Activated naive CD4-positive, alpha-beta T cell treated with anti-CD3 and anti-CD28 coated beads, Interleukin-2, amount 10 ng/mL, durations not matched to agents 7 days and 5 days (primary cell): ENCODE results near the gene RSU1.

Source experiments
- CTCF ChIA-PET: fragments of 350-600 bp; sonication (Branson Sonifier 250); formaldehyde crosslinking; loops from one replicate; lab custom pipeline; 2021; ENCODE audit warnings: antibody characterized with exemption; lab: Charles Lee
- DNase-seq: peaks from one replicate; pipeline ENCODE4 v3.0.0-alpha.2; 2020
- H3K27ac Mint-ChIP-seq: one replicate; pipeline ENCODE4 v1.8.0; 2021; ENCODE audit warnings: mild to moderate bottlenecking, moderate library complexity, mixed read lengths
- H3K27me3 Mint-ChIP-seq: one replicate; pipeline ENCODE4 v1.8.0; 2021; ENCODE audit warnings: mild to moderate bottlenecking, mixed read lengths
- H3K36me3 Mint-ChIP-seq: one replicate; pipeline ENCODE4 v1.8.0; 2021; ENCODE audit warnings: mixed read lengths
- H3K4me1 Mint-ChIP-seq: one replicate; pipeline ENCODE4 v1.8.0; 2021; ENCODE audit warnings: mixed read lengths
- H3K4me3 Mint-ChIP-seq: one replicate; pipeline ENCODE4 v1.8.0; 2021; ENCODE audit warnings: mild to moderate bottlenecking, moderate library complexity, mixed read lengths
- H3K9me3 Mint-ChIP-seq: one replicate; pipeline ENCODE4 v1.8.0; 2021; ENCODE audit warnings: mixed read lengths

The RSU1 gene

GRCh38 chr10:16686054-16686902 lies 130.9 kb downstream of the RSU1 start:
- H3K9me3 Mint-ChIP-seq = no peaks in the 10 kb centered on the region
- H3K4me1 Mint-ChIP-seq = no peaks in the 10 kb centered on the region
- no peak overlapping the region for H3K4me3 Mint-ChIP-seq
- no peak for DNase-seq
- H3K36me3 Mint-ChIP-seq = peaks cover 8% of the 10 kb centered on the region
- H3K27me3 Mint-ChIP-seq = no peaks in the 10 kb centered on the region
- CTCF ChIA-PET = no interaction called here
- no peak overlapping the region for H3K27ac Mint-ChIP-seq

- no peak overlapping the region for H3K27ac Mint-ChIP-seq
- H3K36me3 Mint-ChIP-seq = peaks cover 6% of the 10 kb centered on the region
- no peaks in the 10 kb centered on the region for H3K4me1 Mint-ChIP-seq
- CTCF ChIA-PET = no interaction called here
- H3K9me3 Mint-ChIP-seq = no peaks in the 10 kb centered on the region
- no peaks in the 10 kb centered on the region for H3K27me3 Mint-ChIP-seq
- H3K4me3 Mint-ChIP-seq = no peak overlapping the region
- no peak for DNase-seq
Measured at GRCh38 chr10:16685551-16685950, 131.7 kb downstream of the RSU1 start.

DNA sequence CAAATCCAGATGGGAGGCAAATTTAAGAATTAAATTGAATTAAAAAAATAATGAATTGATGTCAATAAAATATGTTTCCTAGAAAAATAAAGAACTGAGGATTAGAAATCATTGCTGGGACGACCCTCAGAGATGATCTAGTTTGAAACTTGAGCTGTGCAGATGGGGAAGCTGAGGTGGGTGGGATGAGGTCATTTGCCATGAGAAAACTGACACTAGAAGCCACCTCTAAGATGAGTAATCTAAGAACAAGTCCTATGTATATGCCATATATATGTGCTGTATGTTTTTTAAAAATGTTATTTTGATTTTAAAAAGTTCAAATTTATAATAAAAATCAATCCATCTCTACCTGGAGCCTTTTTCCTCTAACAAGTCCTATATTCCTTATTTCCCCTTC lies 135.7 kb downstream of the RSU1 start:
- Mint-ChIP-seq H3K9me3 (no peaks in the 10 kb centered on the region), H3K36me3 (peaks cover 13% of the 10 kb centered on the region)

DNA sequence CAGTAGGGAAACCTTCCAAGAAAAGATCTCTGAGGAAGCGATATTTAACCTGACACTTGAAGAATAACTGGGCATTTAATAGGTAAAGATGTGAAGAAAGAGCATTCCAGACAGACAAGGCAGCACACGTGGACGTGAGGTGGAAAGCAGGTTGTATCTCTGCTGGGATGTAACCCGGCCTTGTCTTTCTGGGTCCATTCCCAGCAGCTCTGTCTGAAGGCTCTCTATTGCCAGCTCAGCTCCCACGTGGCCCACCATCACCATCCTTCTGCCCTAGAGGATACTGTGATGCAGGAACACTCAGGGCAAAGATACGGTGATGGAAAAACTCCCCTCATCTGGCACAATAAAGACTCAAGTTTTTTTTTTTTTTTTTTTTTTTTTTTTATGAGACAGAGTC lies 137.7 kb downstream of the RSU1 start:
- Mint-ChIP-seq H3K9me3 (no peaks in the 10 kb centered on the region), H3K4me1 (no peaks in the 10 kb centered on the region), H3K36me3 (peaks cover 14% of the 10 kb centered on the region), H3K27me3 (no peaks in the 10 kb centered on the region), H3K27ac (peak overlapping the region; percentile 36), H3K4me3 (no peak overlapping the region)
- CTCF ChIA-PET = no interaction called here
- no peak for DNase-seq

More for the DNA sequence above, 135.7 kb downstream of the RSU1 start:
- CTCF ChIA-PET = no interaction called here
- no peaks in the 10 kb centered on the region for H3K27me3 Mint-ChIP-seq
- no peak overlapping the region for H3K27ac Mint-ChIP-seq
- no peak overlapping the region for H3K4me3 Mint-ChIP-seq
- no peak for DNase-seq
- no peaks in the 10 kb centered on the region for H3K4me1 Mint-ChIP-seq

- no peak overlapping the region for H3K27ac Mint-ChIP-seq
- no peaks in the 10 kb centered on the region for H3K9me3 Mint-ChIP-seq
- DNase-seq = no peak
- CTCF ChIA-PET = no interaction called here
- no peaks in the 10 kb centered on the region for H3K27me3 Mint-ChIP-seq
- peaks cover 13% of the 10 kb centered on the region for H3K36me3 Mint-ChIP-seq
- H3K4me1 Mint-ChIP-seq = no peaks in the 10 kb centered on the region
- no peak overlapping the region for H3K4me3 Mint-ChIP-seq
Measured at GRCh38 chr10:16675334-16675733, 141.9 kb downstream of the RSU1 start.

DNA sequence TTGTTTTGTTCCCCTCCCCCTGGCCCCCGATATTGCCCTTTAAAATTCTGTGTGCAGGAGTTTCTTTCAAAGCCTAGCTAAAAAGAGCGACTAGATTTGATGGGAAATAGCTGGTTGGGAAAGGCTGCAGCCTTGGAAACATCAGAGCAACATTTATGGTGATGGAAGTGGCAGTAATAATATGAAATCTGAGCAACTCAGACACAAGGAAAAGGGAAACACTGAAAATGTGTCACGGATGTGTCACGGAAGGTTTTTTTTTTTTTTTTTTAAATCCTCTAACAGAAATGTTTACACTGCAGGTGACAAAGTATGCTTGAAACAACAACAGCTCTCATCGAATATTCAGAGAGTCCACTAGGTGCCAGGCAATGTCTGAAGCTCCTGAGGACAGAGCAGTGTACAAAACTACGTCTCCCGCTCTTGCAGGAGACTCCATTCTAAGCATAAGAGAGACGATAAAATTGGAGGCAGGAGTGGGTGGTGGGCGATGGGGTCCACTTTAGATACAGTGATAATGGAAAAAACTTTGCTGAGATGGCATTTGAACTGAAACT lies 143.0 kb downstream of the RSU1 start:
- Mint-ChIP-seq H3K4me3 (no peak overlapping the region), H3K27ac (no peak overlapping the region), H3K27me3 (no peaks in the 10 kb centered on the region)

DNA sequence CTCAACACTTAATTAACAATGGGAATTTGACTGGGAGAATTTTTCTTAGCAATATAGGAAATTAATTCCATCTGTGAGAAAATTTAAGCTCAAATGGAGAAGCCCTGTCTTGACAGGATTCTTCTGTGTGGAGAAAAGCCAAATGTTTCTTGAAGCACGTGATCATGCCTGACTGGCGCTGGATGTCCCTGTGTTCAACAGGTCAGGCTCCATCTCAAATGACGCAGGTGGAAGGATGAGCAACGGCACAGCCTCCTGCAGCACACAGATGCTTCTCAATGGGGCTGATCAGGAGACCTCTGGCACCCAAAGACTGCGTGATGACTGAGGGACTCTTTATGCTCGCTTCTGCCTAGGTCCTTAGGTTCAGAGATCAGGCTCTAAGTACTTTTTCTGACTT lies 143.8 kb downstream of the RSU1 start:
- Mint-ChIP-seq H3K9me3 (no peaks in the 10 kb centered on the region), H3K36me3 (peaks cover 13% of the 10 kb centered on the region), H3K27me3 (no peaks in the 10 kb centered on the region), H3K4me3 (no peak overlapping the region), H3K27ac (no peak overlapping the region), H3K4me1 (no peaks in the 10 kb centered on the region)
- CTCF ChIA-PET = no interaction called here
- DNase-seq = no peak

More for the DNA sequence above, 143.0 kb downstream of the RSU1 start:
- no peak for DNase-seq
- no peaks in the 10 kb centered on the region for H3K9me3 Mint-ChIP-seq
- peaks cover 13% of the 10 kb centered on the region for H3K36me3 Mint-ChIP-seq
- H3K4me1 Mint-ChIP-seq = no peaks in the 10 kb centered on the region
- CTCF ChIA-PET = no interaction called here

DNA sequence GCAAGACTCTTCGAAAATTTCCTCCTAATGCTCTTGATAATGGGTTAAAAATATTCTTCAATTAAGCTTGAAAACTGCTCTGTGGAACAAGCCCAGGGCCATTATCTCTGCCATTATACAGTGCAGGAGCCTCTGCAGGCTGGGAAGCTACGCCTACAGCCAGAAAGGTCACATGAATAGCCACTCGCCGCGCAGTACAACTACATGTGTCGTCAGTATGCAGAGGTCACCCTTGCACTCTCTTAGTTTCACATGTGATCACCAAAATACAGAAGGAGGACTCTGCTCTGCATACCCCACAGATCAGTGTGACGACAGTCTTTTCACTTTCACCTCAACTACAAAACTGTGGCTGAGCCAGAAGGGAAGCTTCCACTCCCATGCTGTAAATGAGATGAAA lies 153.8 kb downstream of the RSU1 start:
- Mint-ChIP-seq H3K4me1 (no peaks in the 10 kb centered on the region), H3K9me3 (no peaks in the 10 kb centered on the region), H3K36me3 (no peaks in the 10 kb centered on the region), H3K27me3 (no peaks in the 10 kb centered on the region), H3K4me3 (no peak overlapping the region), H3K27ac (no peak overlapping the region)
- no peak for DNase-seq
- CTCF ChIA-PET = no interaction called here

GRCh38 chr10:16662923-16663322 lies 154.3 kb downstream of the RSU1 start:
- H3K9me3 Mint-ChIP-seq = no peaks in the 10 kb centered on the region
- no peaks in the 10 kb centered on the region for H3K36me3 Mint-ChIP-seq
- no peak overlapping the region for H3K4me3 Mint-ChIP-seq
- CTCF ChIA-PET = no interaction called here
- DNase-seq = no peak
- H3K27me3 Mint-ChIP-seq = no peaks in the 10 kb centered on the region
- H3K4me1 Mint-ChIP-seq = no peaks in the 10 kb centered on the region
- no peak overlapping the region for H3K27ac Mint-ChIP-seq

DNA sequence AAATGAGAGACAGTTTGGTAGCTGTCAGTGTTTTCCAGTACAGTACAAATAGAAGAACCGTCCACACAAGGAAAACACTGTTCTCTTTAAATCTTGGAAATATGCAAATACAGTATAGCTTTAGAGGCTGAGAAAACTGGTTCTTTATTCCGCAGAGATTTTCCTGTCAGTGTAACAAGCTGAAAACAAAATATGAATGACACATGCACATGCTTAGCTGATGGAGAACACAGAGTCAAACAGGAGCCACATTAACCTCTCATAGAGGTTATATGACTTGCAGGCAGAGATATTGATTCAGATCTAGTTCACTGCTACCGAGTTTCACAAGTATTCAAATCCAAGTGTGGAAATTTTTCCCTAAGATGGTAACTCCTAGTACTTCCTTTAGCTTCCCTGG lies 160.3 kb downstream of the RSU1 start:
- no peak for DNase-seq
- CTCF ChIA-PET = no interaction called here
- no peaks in the 10 kb centered on the region for H3K4me1 Mint-ChIP-seq
- H3K9me3 Mint-ChIP-seq = no peaks in the 10 kb centered on the region
- no peak overlapping the region for H3K27ac Mint-ChIP-seq
- H3K27me3 Mint-ChIP-seq = no peaks in the 10 kb centered on the region
- no peak overlapping the region for H3K4me3 Mint-ChIP-seq
- no peaks in the 10 kb centered on the region for H3K36me3 Mint-ChIP-seq

DNA sequence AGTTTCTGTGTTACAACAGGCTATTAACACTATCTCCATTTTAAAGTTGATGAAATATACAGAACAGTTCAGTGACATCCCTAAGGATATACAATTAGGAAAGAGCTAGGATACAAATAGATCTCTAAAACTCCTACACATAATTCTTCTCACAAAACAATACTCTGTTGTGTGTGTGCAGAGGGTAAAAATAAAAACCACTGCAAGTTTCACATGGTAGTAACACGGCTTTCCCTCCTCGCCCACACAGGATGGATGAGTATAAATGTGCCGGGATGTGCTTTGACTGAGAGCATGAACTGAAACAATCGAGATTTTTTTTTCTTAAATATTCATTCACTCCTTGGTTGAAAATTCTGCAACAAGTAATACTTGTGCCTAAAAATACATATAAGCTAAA lies 164.0 kb downstream of the RSU1 start:
- Mint-ChIP-seq H3K27ac (no peak overlapping the region), H3K4me3 (no peak overlapping the region), H3K27me3 (no peaks in the 10 kb centered on the region), H3K36me3 (no peaks in the 10 kb centered on the region), H3K4me1 (no peaks in the 10 kb centered on the region), H3K9me3 (no peaks in the 10 kb centered on the region)
- CTCF ChIA-PET = no interaction called here
- DNase-seq = no peak

- Mint-ChIP-seq H3K27me3 (no peaks in the 10 kb centered on the region), H3K4me1 (no peaks in the 10 kb centered on the region), H3K4me3 (no peak overlapping the region), H3K27ac (no peak overlapping the region), H3K9me3 (no peaks in the 10 kb centered on the region), H3K36me3 (no peaks in the 10 kb centered on the region)
- CTCF ChIA-PET = no interaction called here
- no peak for DNase-seq
Measured at GRCh38 chr10:16652154-16652553, 165.1 kb downstream of the RSU1 start.

- H3K4me3 Mint-ChIP-seq = no peak overlapping the region
- H3K27me3 Mint-ChIP-seq = no peaks in the 10 kb centered on the region
- no peaks in the 10 kb centered on the region for H3K9me3 Mint-ChIP-seq
- no peak for DNase-seq
- no peaks in the 10 kb centered on the region for H3K36me3 Mint-ChIP-seq
- CTCF ChIA-PET = no interaction called here
- H3K4me1 Mint-ChIP-seq = no peaks in the 10 kb centered on the region
- H3K27ac Mint-ChIP-seq = no peak overlapping the region
Measured at GRCh38 chr10:16649757-16650156, 167.5 kb downstream of the RSU1 start.

DNA sequence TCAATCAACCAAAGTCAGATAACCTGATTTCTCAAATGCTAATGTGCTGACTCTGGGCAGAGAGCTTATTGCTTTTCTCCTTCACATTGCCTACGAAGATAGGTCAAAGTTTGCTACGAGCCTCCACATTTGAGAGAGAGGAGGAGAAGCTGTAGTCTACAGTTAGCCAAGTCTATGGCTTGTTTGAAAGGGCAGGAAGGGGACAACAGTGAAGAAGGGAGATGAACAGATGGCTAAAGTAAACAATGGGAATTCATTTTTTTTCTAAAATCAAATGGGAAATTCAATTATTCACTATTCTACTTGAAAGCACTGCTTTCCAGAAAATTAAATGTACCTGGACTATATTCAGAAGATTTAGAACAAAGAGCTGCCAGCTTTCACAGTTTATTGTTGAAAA lies 168.9 kb downstream of the RSU1 start:
- no peak for DNase-seq
- Mint-ChIP-seq H3K9me3 (no peaks in the 10 kb centered on the region), H3K4me1 (no peaks in the 10 kb centered on the region), H3K27me3 (no peaks in the 10 kb centered on the region), H3K27ac (no peak overlapping the region), H3K36me3 (no peaks in the 10 kb centered on the region), H3K4me3 (no peak overlapping the region)
- CTCF ChIA-PET = no interaction called here
